Activated CD8-positive, alpha-beta memory T cell treated with anti-CD3 and anti-CD28 coated beads, Interleukin-2, amount 50 U/mL, for 1 hour (primary cell): ENCODE results near the gene GPR158.
"Not testable (repeated sequence)": the region's sequence is repeated elsewhere in the genome, so short reads cannot be mapped to it uniquely, and the experiment has no call there.

ENCODE experiments used
- DNase-seq: peaks from one replicate; pipeline ENCODE4 v3.0.0-alpha.2; 2020; ENCODE audit errors: extremely low read depth

The GPR158 gene

GRCh38 chr10:25304606-25305005, 129.8 kb downstream of the GPR158 start:
- DNase-seq, result no peak

GRCh38 chr10:25306386-25306785, 131.6 kb downstream of the GPR158 start:
- no peak for DNase-seq

GRCh38 chr10:25308278-25308677, 133.5 kb downstream of the GPR158 start:
- no peak for DNase-seq

GRCh38 chr10:25317596-25318211, 142.9 kb downstream of the GPR158 start:
- DNase-seq, result not testable (repeated sequence)

- no peak for DNase-seq
These were observed 152.5 kb downstream of the GPR158 start for GRCh38 chr10:25327273-25327672.

- no peak for DNase-seq
These were observed 153.6 kb downstream of the GPR158 start for GRCh38 chr10:25328361-25328760.

- DNase-seq, result not testable (repeated sequence)
These were observed 154.8 kb downstream of the GPR158 start for GRCh38 chr10:25329587-25329986.

GRCh38 chr10:25334445-25334844, 159.6 kb downstream of the GPR158 start:
- no peak for DNase-seq

GRCh38 chr10:25336330-25336729, 161.5 kb downstream of the GPR158 start:
- no peak for DNase-seq

- no peak for DNase-seq
These were observed 163.5 kb downstream of the GPR158 start for GRCh38 chr10:25338271-25338670.

GRCh38 chr10:25339966-25340365, 165.2 kb downstream of the GPR158 start:
- DNase-seq, result no peak

GRCh38 chr10:25349520-25349919, 174.7 kb downstream of the GPR158 start:
- DNase-seq, result no peak

- no peak for DNase-seq
These were observed 181.8 kb downstream of the GPR158 start for GRCh38 chr10:25356609-25357008.

- no peak for DNase-seq
These were observed 182.5 kb downstream of the GPR158 start for GRCh38 chr10:25357269-25357668.

GRCh38 chr10:25382029-25382810, 207.4 kb downstream of the GPR158 start:
- no peak for DNase-seq

GRCh38 chr10:25382901-25383300, 208.1 kb downstream of the GPR158 start:
- not testable (repeated sequence) for DNase-seq

GRCh38 chr10:25383686-25384085, 208.9 kb downstream of the GPR158 start:
- no peak for DNase-seq

GRCh38 chr10:25384618-25385017, 209.8 kb downstream of the GPR158 start:
- no peak for DNase-seq

GRCh38 chr10:25388188-25388861, 213.5 kb downstream of the GPR158 start:
- DNase-seq, result no peak

GRCh38 chr10:25388862-25389206, 214.0 kb downstream of the GPR158 start:
- DNase-seq, result no peak

- DNase-seq, result no peak
These were observed 215.9 kb downstream of the GPR158 start for GRCh38 chr10:25390733-25391132.

GRCh38 chr10:25392132-25392531, 217.3 kb downstream of the GPR158 start:
- no peak for DNase-seq

GRCh38 chr10:25393621-25394020, 218.8 kb downstream of the GPR158 start:
- DNase-seq, result no peak
